Measurements from ENCODE around the gene F8A1.
"Not testable (repeated sequence)": the region's sequence is repeated elsewhere in the genome, so short reads cannot be mapped to it uniquely, and the experiment has no call there.

The F8A1 gene

GRCh38 chrX:154886069-154886788 is at the start of gene F8A1:
F8A1 (plus strand) TSS chrX:154886355; CDS start chrX:154886375, 20 bp downstream.
- DNase-seq (ENCODE audit: low read depth in 2 of 3, low spot score in 2 of 3), result peak in 2 of 3 experiments; percentile 4 to 7

GRCh38 chrX:154840856-154841255 is 45.3 kb upstream of the F8A1 start:
- DNase-seq (ENCODE audit: low read depth in 2 of 3, low spot score in 2 of 3), result no peak

GRCh38 chrX:154850957-154851611 is 35.1 kb upstream of the F8A1 start:
- DNase-seq (ENCODE audit: low read depth in 2 of 3, low spot score in 2 of 3), result no peak

- no peak for DNase-seq (ENCODE audit: low read depth in 2 of 3, low spot score in 2 of 3)
Observed at GRCh38 chrX:154855256-154855655, 30.9 kb upstream of the F8A1 start.

GRCh38 chrX:154868522-154868921 is 17.6 kb upstream of the F8A1 start:
- not testable (repeated sequence) for DNase-seq (ENCODE audit: low read depth in 2 of 3, low spot score in 2 of 3)

- DNase-seq (ENCODE audit: low read depth in 2 of 3, low spot score in 2 of 3), result no peak
Observed at GRCh38 chrX:154873329-154873728, 12.8 kb upstream of the F8A1 start.

- DNase-seq (ENCODE audit: low read depth in 2 of 3, low spot score in 2 of 3), result not testable (repeated sequence)
Observed at GRCh38 chrX:154884069-154884468, 2.1 kb upstream of the F8A1 start.

GRCh38 chrX:154885057-154885456 is 1.1 kb upstream of the F8A1 start:
- not testable (repeated sequence) for DNase-seq (ENCODE audit: low read depth in 2 of 3, low spot score in 2 of 3)

- not testable (repeated sequence) for DNase-seq (ENCODE audit: low read depth in 2 of 3, low spot score in 2 of 3)
Observed at GRCh38 chrX:154885549-154885948, 606 bp upstream of the F8A1 start.

GRCh38 chrX:154886789-154887221 is 650 bp downstream of the F8A1 start:
- DNase-seq (ENCODE audit: low read depth in 2 of 3, low spot score in 2 of 3), result not testable (repeated sequence)

GRCh38 chrX:154890990-154891639 is 5.0 kb downstream of the F8A1 start:
- no peak for DNase-seq (ENCODE audit: low read depth in 2 of 3, low spot score in 2 of 3)

GRCh38 chrX:154892296-154892695 is 6.1 kb downstream of the F8A1 start:
- no peak for DNase-seq (ENCODE audit: low read depth in 2 of 3, low spot score in 2 of 3)

- DNase-seq (ENCODE audit: low read depth in 2 of 3, low spot score in 2 of 3), result no peak
Observed at GRCh38 chrX:154900323-154900722, 14.2 kb downstream of the F8A1 start.

GRCh38 chrX:154902408-154902807 is 16.3 kb downstream of the F8A1 start:
- DNase-seq (ENCODE audit: low read depth in 2 of 3, low spot score in 2 of 3), result no peak

- no peak for DNase-seq (ENCODE audit: low read depth in 2 of 3, low spot score in 2 of 3)
Observed at GRCh38 chrX:154908821-154909220, 22.7 kb downstream of the F8A1 start.

GRCh38 chrX:154910048-154910447 is 23.9 kb downstream of the F8A1 start:
- not testable (repeated sequence) for DNase-seq (ENCODE audit: low read depth in 2 of 3, low spot score in 2 of 3)

GRCh38 chrX:154910528-154910927 is 24.4 kb downstream of the F8A1 start:
- DNase-seq (ENCODE audit: low read depth in 2 of 3, low spot score in 2 of 3), result not testable (repeated sequence)

GRCh38 chrX:154914052-154914451 is 27.9 kb downstream of the F8A1 start:
- DNase-seq (ENCODE audit: low read depth in 2 of 3, low spot score in 2 of 3), result no peak

- peak in 1 of 3 experiments; percentile 9 for DNase-seq (ENCODE audit: low read depth in 2 of 3, low spot score in 2 of 3)
Observed at GRCh38 chrX:154918060-154918483, 31.9 kb downstream of the F8A1 start.

- not testable (repeated sequence) for DNase-seq (ENCODE audit: low read depth in 2 of 3, low spot score in 2 of 3)
Observed at GRCh38 chrX:154924771-154925170, 38.6 kb downstream of the F8A1 start.

Data from activated CD8-positive, alpha-beta memory T cell treated with anti-CD3 and anti-CD28 coated beads for 48 hours (primary cell).